Immature natural killer cell (primary cell): Measurements from ENCODE around the gene ACTR6. TPM values are rescaled to one million over a fixed set of nuclear protein-coding genes. Genes with fewer than 3 reads are reported as not detected.

Experiments used
- DNase-seq, 3 donors: peaks; one replicate each; pipeline ENCODE4 v3.0.0; 2022; ENCODE audit warnings: mixed read lengths in 1 of 3
- H3K27ac Mint-ChIP-seq, 6 donors: one replicate each; pipeline ENCODE4 v1.8.0; 2020; ENCODE audit warnings: mixed read lengths in 6 of 6, mild to moderate bottlenecking in 5 of 6, inconsistent platforms in 4 of 6, moderate library complexity in 3 of 6
- H3K27me3 Mint-ChIP-seq, 3 donors: one replicate each; pipeline ENCODE4 v1.8.0; 2020 to 2021; ENCODE audit warnings: low read depth in 3 of 3, mild to moderate bottlenecking in 3 of 3, mixed read lengths in 3 of 3, moderate library complexity in 3 of 3, inconsistent platforms in 1 of 3
- H3K36me3 Mint-ChIP-seq, 3 donors: one replicate each; pipeline ENCODE4 v1.8.0; 2020; ENCODE audit warnings: mixed read lengths in 3 of 3, inconsistent platforms in 2 of 3, mild to moderate bottlenecking in 2 of 3
- H3K4me1 Mint-ChIP-seq, 2 donors: one replicate each; pipeline ENCODE4 v1.8.0; 2020; ENCODE audit warnings: inconsistent platforms in 2 of 2, mild to moderate bottlenecking in 2 of 2, mixed read lengths in 2 of 2, moderate library complexity in 1 of 2
- H3K4me3 Mint-ChIP-seq, 5 donors: one replicate each; pipeline ENCODE4 v1.8.0; 2020; ENCODE audit warnings: mild to moderate bottlenecking in 5 of 5, mixed read lengths in 5 of 5, inconsistent platforms in 3 of 5, moderate library complexity in 3 of 5
- H3K9me3 Mint-ChIP-seq, 6 donors: one replicate each; pipeline ENCODE4 v1.8.0; 2020; ENCODE audit warnings: mild to moderate bottlenecking in 6 of 6, mixed read lengths in 6 of 6, inconsistent platforms in 4 of 6, moderate library complexity in 3 of 6
- polyA plus RNA-seq, 3 donors: library from polyadenylated mRNA; unstranded; fragments of 300-500 nt; fragmentation: Illumina TruSeq; gene quantifications; one replicate each; pipeline ENCODE4 v1.2.3, GENCODE V29; 2021

Gene ACTR6
- polyA plus RNA-seq, 3 donors from 2014 or later = 40.6 to 54.6 (median 41.3) TPM

- H3K9me3 Mint-ChIP-seq = no peaks in the 10 kb centered on the region
- no peak for DNase-seq
- peak overlapping the region; percentile 74 to 100 (median 97) for H3K4me3 Mint-ChIP-seq
- H3K27me3 Mint-ChIP-seq = peaks cover 4 to 7% (median 5%) of the 10 kb centered on the region in 3 donors
- H3K36me3 Mint-ChIP-seq = no peaks in the 10 kb centered on the region
- peaks cover 45 to 74% of the 10 kb centered on the region in 2 donors for H3K4me1 Mint-ChIP-seq
- peak overlapping the region in 5 of 6 donors; percentile 33 to 93 (median 81) for H3K27ac Mint-ChIP-seq
These were observed 68.4 kb downstream of the ACTR6 start for GRCh38 chr12:100268835-100269564.

- no peak for DNase-seq
- Mint-ChIP-seq H3K4me1 (peaks cover 46 to 84% of the 10 kb centered on the region in 2 donors), H3K27me3 (peaks cover 0 to 1% (median under 1%) of the 10 kb centered on the region in 3 donors), H3K36me3 (no peaks in the 10 kb centered on the region), H3K9me3 (no peaks in the 10 kb centered on the region), H3K27ac (no peak overlapping the region), H3K4me3 (no peak overlapping the region)
These were observed 73.2 kb downstream of the ACTR6 start for GRCh38 chr12:100273782-100274181.

Other genes with a start within 250 kb of the ACTR6 start
- gene ANKS1B, start 215.9 kb upstream of the ACTR6 start, polyA plus RNA-seq = not detected
- gene BLTP3B, start 57.9 kb upstream of the ACTR6 start, polyA plus RNA-seq = 10 to 100 TPM; 15.6 to 24.8 (median 16.4) TPM
- under 1 TPM in 1 of 3 donors, not detected in 2; 0.29 TPM for gene DEPDC4, start 66.3 kb downstream of the ACTR6 start, polyA plus RNA-seq
- gene SCYL2, start 66.4 kb downstream of the ACTR6 start, polyA plus RNA-seq = 10 to 100 TPM; 25.3 to 34.3 (median 29.9) TPM
- not detected for gene SLC17A8, start 156.3 kb downstream of the ACTR6 start, polyA plus RNA-seq